ENCODE results near the gene ABTB2. TPM values are rescaled to one million over a fixed set of nuclear protein-coding genes. Genes with fewer than 3 reads are reported as not detected.

ABTB2 gene
- total RNA-seq, 1 donor, result 1.6 TPM

GRCh38 chr11:34245041-34245440 lies 112.8 kb downstream of the ABTB2 start:
- no peak for DNase-seq (ENCODE audit: low read depth in 2 of 3, low spot score in 2 of 3)

GRCh38 chr11:34243600-34244464 lies 114.0 kb downstream of the ABTB2 start:
- no peak for DNase-seq (ENCODE audit: low read depth in 2 of 3, low spot score in 2 of 3)

- DNase-seq (ENCODE audit: low read depth in 2 of 3, low spot score in 2 of 3), result peak in 1 of 3 donors; percentile 22
Measured at GRCh38 chr11:34242037-34242625, 115.7 kb downstream of the ABTB2 start.

GRCh38 chr11:34240150-34240494 lies 117.7 kb downstream of the ABTB2 start:
- no peak for DNase-seq (ENCODE audit: low read depth in 2 of 3, low spot score in 2 of 3)

GRCh38 chr11:34239465-34240149 lies 118.2 kb downstream of the ABTB2 start:
- no peak for DNase-seq (ENCODE audit: low read depth in 2 of 3, low spot score in 2 of 3)

GRCh38 chr11:34238966-34239365 lies 118.8 kb downstream of the ABTB2 start:
- no peak for DNase-seq (ENCODE audit: low read depth in 2 of 3, low spot score in 2 of 3)

- no peak for DNase-seq (ENCODE audit: low read depth in 2 of 3, low spot score in 2 of 3)
Measured at GRCh38 chr11:34238533-34238932, 119.3 kb downstream of the ABTB2 start.

GRCh38 chr11:34236572-34236971 lies 121.2 kb downstream of the ABTB2 start:
- DNase-seq (ENCODE audit: low read depth in 2 of 3, low spot score in 2 of 3), result no peak

- DNase-seq (ENCODE audit: low read depth in 2 of 3, low spot score in 2 of 3), result no peak
Measured at GRCh38 chr11:34235591-34236071, 122.2 kb downstream of the ABTB2 start.

GRCh38 chr11:34235189-34235588 lies 122.6 kb downstream of the ABTB2 start:
- DNase-seq (ENCODE audit: low read depth in 2 of 3, low spot score in 2 of 3), result no peak

GRCh38 chr11:34234086-34234740 lies 123.6 kb downstream of the ABTB2 start:
- peak; percentile 33 to 90 (median 89) for DNase-seq (ENCODE audit: low read depth in 2 of 3, low spot score in 2 of 3)

- DNase-seq (ENCODE audit: low read depth in 2 of 3, low spot score in 2 of 3), result no peak
Measured at GRCh38 chr11:34233215-34233614, 124.6 kb downstream of the ABTB2 start.

GRCh38 chr11:34232807-34233206 lies 125.0 kb downstream of the ABTB2 start:
- no peak for DNase-seq (ENCODE audit: low read depth in 2 of 3, low spot score in 2 of 3)

GRCh38 chr11:34226210-34226609 lies 131.6 kb downstream of the ABTB2 start:
- DNase-seq (ENCODE audit: low read depth in 2 of 3, low spot score in 2 of 3), result no peak

- DNase-seq (ENCODE audit: low read depth in 2 of 3, low spot score in 2 of 3), result no peak
Measured at GRCh38 chr11:34225091-34225490, 132.7 kb downstream of the ABTB2 start.

GRCh38 chr11:34224434-34224966 lies 133.3 kb downstream of the ABTB2 start:
- DNase-seq (ENCODE audit: low read depth in 2 of 3, low spot score in 2 of 3), result no peak

GRCh38 chr11:34223907-34224306 lies 133.9 kb downstream of the ABTB2 start:
- no peak for DNase-seq (ENCODE audit: low read depth in 2 of 3, low spot score in 2 of 3)

GRCh38 chr11:34223021-34223813 lies 134.6 kb downstream of the ABTB2 start:
- DNase-seq (ENCODE audit: low read depth in 2 of 3, low spot score in 2 of 3), result no peak

GRCh38 chr11:34222030-34222429 lies 135.8 kb downstream of the ABTB2 start:
- no peak for DNase-seq (ENCODE audit: low read depth in 2 of 3, low spot score in 2 of 3)

- no peak for DNase-seq (ENCODE audit: low read depth in 2 of 3, low spot score in 2 of 3)
Measured at GRCh38 chr11:34219941-34220370, 137.9 kb downstream of the ABTB2 start.
